GM21786 (cell line): Measurements from ENCODE around the gene ALDOA.

ENCODE experiments used
- ATAC-seq: cut with Tn5 transposase; IDR thresholded peaks from one replicate; pipeline ENCODE4 v1.9.1; 2021; ENCODE audit not compliant: unreplicated experiment

Gene ALDOA

GRCh38 chr16:30068750-30069610 lies 3.4 kb downstream of the ALDOA start:
- no peak for ATAC-seq

- no peak for ATAC-seq
Measured at GRCh38 chr16:30069611-30070462, 4.3 kb downstream of the ALDOA start.

- ATAC-seq: no peak
Measured at GRCh38 chr16:30070490-30070889, 4.9 kb downstream of the ALDOA start.

GRCh38 chr16:30075503-30076275 lies 10.1 kb downstream of the ALDOA start, which contains the start of gene PPP4C:
TSS of gene PPP4C (plus strand) at chr16:30075994. CDS start at chr16:30076378, 384 bp downstream.
- peak; percentile 69 for ATAC-seq

GRCh38 chr16:30076276-30076791 lies 10.8 kb downstream of the ALDOA start:
- no peak for ATAC-seq

GRCh38 chr16:30077656-30078055 lies 12.1 kb downstream of the ALDOA start:
- ATAC-seq: no peak

- ATAC-seq: no peak
Measured at GRCh38 chr16:30078744-30079143, 13.2 kb downstream of the ALDOA start.

- ATAC-seq: no peak
Measured at GRCh38 chr16:30079480-30079879, 13.9 kb downstream of the ALDOA start.

- no peak for ATAC-seq
Measured at GRCh38 chr16:30082545-30083090, 17.1 kb downstream of the ALDOA start.

- no peak for ATAC-seq
Measured at GRCh38 chr16:30083216-30084055, 17.9 kb downstream of the ALDOA start.

GRCh38 chr16:30084096-30084815 lies 18.7 kb downstream of the ALDOA start:
- no peak for ATAC-seq

- ATAC-seq: no peak
Measured at GRCh38 chr16:30084816-30085159, 19.2 kb downstream of the ALDOA start.

- ATAC-seq: no peak
Measured at GRCh38 chr16:30085247-30085646, 19.7 kb downstream of the ALDOA start.

GRCh38 chr16:30085820-30086219 lies 20.3 kb downstream of the ALDOA start:
- no peak for ATAC-seq

- no peak for ATAC-seq
Measured at GRCh38 chr16:30086291-30087140, 21.0 kb downstream of the ALDOA start.

- no peak for ATAC-seq
Measured at GRCh38 chr16:30087181-30087898, 21.8 kb downstream of the ALDOA start.

GRCh38 chr16:30088237-30088831 lies 22.8 kb downstream of the ALDOA start:
- ATAC-seq: no peak
